ENCODE data around the gene TNS2.

Gene TNS2

GRCh38 chr12:53058674-53059433 lies 9.0 kb downstream of the TNS2 start:
- no peak for DNase-seq

- DNase-seq, result no peak
Measured at GRCh38 chr12:53059434-53060063, 9.7 kb downstream of the TNS2 start.

- no peak for DNase-seq
Measured at GRCh38 chr12:53060064-53060720, 10.3 kb downstream of the TNS2 start.

- DNase-seq, result no peak
Measured at GRCh38 chr12:53060721-53061276, 10.9 kb downstream of the TNS2 start.

GRCh38 chr12:53061404-53062010 lies 11.6 kb downstream of the TNS2 start:
- no peak for DNase-seq

GRCh38 chr12:53062011-53062961 lies 12.4 kb downstream of the TNS2 start:
- DNase-seq, result no peak

GRCh38 chr12:53062977-53063707 lies 13.3 kb downstream of the TNS2 start:
- no peak for DNase-seq

- no peak for DNase-seq
Measured at GRCh38 chr12:53063708-53064612, 14.1 kb downstream of the TNS2 start.

GRCh38 chr12:53064613-53065436 lies 15.0 kb downstream of the TNS2 start:
- DNase-seq, result no peak

GRCh38 chr12:53065470-53065869 lies 15.6 kb downstream of the TNS2 start:
- no peak for DNase-seq

GRCh38 chr12:53065975-53066931 lies 16.4 kb downstream of the TNS2 start:
- DNase-seq, result peak; percentile 54

- no peak for DNase-seq
Measured at GRCh38 chr12:53067074-53067992, 17.5 kb downstream of the TNS2 start.

- DNase-seq, result no peak
Measured at GRCh38 chr12:53067993-53068770, 18.3 kb downstream of the TNS2 start.

GRCh38 chr12:53068811-53069585 lies 19.1 kb downstream of the TNS2 start:
- no peak for DNase-seq
